Effector memory CD8-positive, alpha-beta T cell (primary cell): ENCODE measurements around the gene AQP4.

ENCODE experiments used
- ATAC-seq: fragments of 150-1000 bp; cut with Tn5 transposase; replicated peaks from 2 replicates; pipeline ENCODE4 v1.10.0; 2021; ENCODE audit warnings: mild to moderate bottlenecking, moderate library complexity
- DNase-seq, 3 experiments: peaks; one replicate each; pipeline ENCODE4 v3.0.0; 2021
- H3K27ac Mint-ChIP-seq, 2 donors: one replicate each; pipeline ENCODE4 v1.8.0; 2022; ENCODE audit warnings: mild to moderate bottlenecking in 2 of 2, mixed read lengths in 2 of 2, moderate library complexity in 2 of 2
- H3K27me3 Mint-ChIP-seq, 2 donors: one replicate each; pipeline ENCODE4 v1.8.0; 2022; ENCODE audit warnings: mixed read lengths in 2 of 2
- H3K36me3 Mint-ChIP-seq: one replicate; pipeline ENCODE4 v1.8.0; 2022; ENCODE audit warnings: mild to moderate bottlenecking, moderate library complexity, mixed read lengths; ENCODE audit not compliant: insufficient read depth
- H3K4me1 Mint-ChIP-seq, 2 donors: one replicate each; pipeline ENCODE4 v1.8.0; 2022; ENCODE audit warnings: low read depth in 2 of 2, mixed read lengths in 2 of 2
- H3K4me3 Mint-ChIP-seq, 2 donors: one replicate each; pipeline ENCODE4 v1.8.0; 2022; ENCODE audit warnings: mild to moderate bottlenecking in 2 of 2, mixed read lengths in 2 of 2, moderate library complexity in 2 of 2
- H3K9me3 Mint-ChIP-seq, 2 donors: one replicate each; pipeline ENCODE4 v1.8.0; 2022; ENCODE audit warnings: mixed read lengths in 2 of 2
- total RNA-seq, 9 experiments: gene quantifications; one replicate each; lab custom pipeline; 2026; lab: John Stamatoyannopoulos, UW

AQP4 gene
- 0 to 0.06 (median 0) reads per million in 9 experiments for total RNA-seq

DNA sequence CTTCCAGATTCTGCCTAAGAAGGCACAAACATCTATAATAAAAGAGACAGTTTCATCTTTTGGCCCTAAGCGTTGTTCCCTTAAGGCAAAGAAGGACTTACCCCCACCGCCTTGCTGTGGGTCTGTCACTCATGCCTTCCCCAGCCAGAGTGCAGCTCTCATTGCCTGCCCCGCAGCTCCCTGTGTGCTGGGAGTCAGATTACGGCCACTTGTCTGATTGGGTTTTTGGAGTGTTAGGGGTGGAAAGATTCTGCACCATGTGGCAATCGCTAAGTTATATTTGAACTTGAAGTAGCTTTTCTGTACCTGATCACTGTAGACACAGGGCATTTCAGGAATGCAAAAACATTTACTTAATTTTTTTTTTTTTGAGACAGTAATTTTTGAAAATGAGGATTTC, at the start of gene AQP4:
Gene AQP4 (minus strand): TSS at position 151 of the 400 bp plus-strand sequence. CDS start 18 bp downstream, at position 133.
- Mint-ChIP-seq H3K36me3 (no peaks in the 10 kb centered on the region), H3K4me1 (no peaks in the 10 kb centered on the region), H3K9me3 (peaks cover 2 to 6% of the 10 kb centered on the region in 2 donors), H3K27me3 (peaks cover 0 to 15% of the 10 kb centered on the region in 2 donors), H3K27ac (no peak within 1 kb of the TSS), H3K4me3 (no peak within 1 kb of the TSS)
- no peak for ATAC-seq
- no peak for DNase-seq

- peaks cover 8 to 18% of the 10 kb centered on the region in 2 donors for H3K9me3 Mint-ChIP-seq
- no peak overlapping the region for H3K4me3 Mint-ChIP-seq
- no peaks in the 10 kb centered on the region for H3K36me3 Mint-ChIP-seq
- ATAC-seq (no peak), DNase-seq (no peak)
- H3K4me1 Mint-ChIP-seq, result no peaks in the 10 kb centered on the region
- H3K27me3 Mint-ChIP-seq, result no peaks in the 10 kb centered on the region
- no peak overlapping the region for H3K27ac Mint-ChIP-seq
Observed at GRCh38 chr18:26911840-26912239, 46.3 kb upstream of the AQP4 start.

GRCh38 chr18:26909599-26910290, 44.2 kb upstream of the AQP4 start:
- H3K4me3 Mint-ChIP-seq, result no peak overlapping the region
- no peak overlapping the region for H3K27ac Mint-ChIP-seq
- no peaks in the 10 kb centered on the region for H3K27me3 Mint-ChIP-seq
- H3K4me1 Mint-ChIP-seq, result no peaks in the 10 kb centered on the region
- peaks cover 17 to 21% of the 10 kb centered on the region in 2 donors for H3K9me3 Mint-ChIP-seq
- no peak for ATAC-seq
- DNase-seq, result no peak
- no peaks in the 10 kb centered on the region for H3K36me3 Mint-ChIP-seq

DNA sequence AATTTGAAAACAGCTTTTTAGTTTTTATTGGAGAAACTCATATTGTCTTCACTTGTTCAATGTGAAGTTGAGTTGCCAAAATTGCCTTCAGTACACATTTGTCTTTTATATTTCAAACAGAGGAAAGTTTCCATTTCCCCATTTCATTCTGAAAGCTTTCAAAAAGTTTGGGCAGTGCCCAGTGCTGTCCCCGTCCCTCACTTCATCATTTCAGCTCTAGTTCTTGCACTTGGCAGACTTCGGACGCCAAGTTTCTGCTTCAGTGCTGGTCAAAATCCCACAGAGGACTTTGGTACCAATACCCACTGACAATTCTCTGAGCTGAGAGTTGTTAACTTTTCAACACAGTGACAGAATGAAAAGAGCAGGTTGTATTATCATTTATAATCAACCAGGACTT, 43.4 kb upstream of the AQP4 start:
- no peak overlapping the region for H3K4me3 Mint-ChIP-seq
- H3K36me3 Mint-ChIP-seq, result no peaks in the 10 kb centered on the region
- DNase-seq (no peak), ATAC-seq (no peak)
- peaks cover 17 to 21% of the 10 kb centered on the region in 2 donors for H3K9me3 Mint-ChIP-seq
- no peaks in the 10 kb centered on the region for H3K4me1 Mint-ChIP-seq
- no peaks in the 10 kb centered on the region for H3K27me3 Mint-ChIP-seq
- H3K27ac Mint-ChIP-seq, result no peak overlapping the region

DNA sequence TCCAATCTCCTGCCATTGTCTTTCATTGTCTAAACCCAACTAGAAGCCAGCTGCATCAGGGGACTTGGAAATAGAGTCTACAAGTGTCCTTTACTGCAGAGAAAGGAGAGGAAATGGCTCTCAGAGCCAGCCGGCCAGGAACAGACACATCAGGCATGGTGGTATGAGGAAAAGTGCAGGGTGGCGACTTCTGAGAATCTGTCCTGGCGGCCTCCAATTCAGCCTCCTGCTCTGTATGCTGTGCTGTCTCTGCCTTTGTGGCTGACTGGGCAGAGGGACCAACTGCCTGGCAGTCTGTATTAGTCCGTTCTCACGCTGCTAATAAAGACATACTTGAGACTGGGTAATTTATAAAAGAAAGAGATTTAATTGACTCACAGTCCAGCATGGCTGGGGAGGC, 36.8 kb upstream of the AQP4 start:
- no peak overlapping the region for H3K4me3 Mint-ChIP-seq
- no peak overlapping the region for H3K27ac Mint-ChIP-seq
- ATAC-seq (no peak), DNase-seq (no peak)
- no peaks in the 10 kb centered on the region for H3K27me3 Mint-ChIP-seq
- no peaks in the 10 kb centered on the region for H3K4me1 Mint-ChIP-seq
- peaks cover 8 to 16% of the 10 kb centered on the region in 2 donors for H3K9me3 Mint-ChIP-seq
- no peaks in the 10 kb centered on the region for H3K36me3 Mint-ChIP-seq

GRCh38 chr18:26901020-26901419, 35.5 kb upstream of the AQP4 start:
- Mint-ChIP-seq H3K4me3 (no peak overlapping the region), H3K9me3 (peaks cover 0 to 9% of the 10 kb centered on the region in 2 donors), H3K36me3 (no peaks in the 10 kb centered on the region)

DNA sequence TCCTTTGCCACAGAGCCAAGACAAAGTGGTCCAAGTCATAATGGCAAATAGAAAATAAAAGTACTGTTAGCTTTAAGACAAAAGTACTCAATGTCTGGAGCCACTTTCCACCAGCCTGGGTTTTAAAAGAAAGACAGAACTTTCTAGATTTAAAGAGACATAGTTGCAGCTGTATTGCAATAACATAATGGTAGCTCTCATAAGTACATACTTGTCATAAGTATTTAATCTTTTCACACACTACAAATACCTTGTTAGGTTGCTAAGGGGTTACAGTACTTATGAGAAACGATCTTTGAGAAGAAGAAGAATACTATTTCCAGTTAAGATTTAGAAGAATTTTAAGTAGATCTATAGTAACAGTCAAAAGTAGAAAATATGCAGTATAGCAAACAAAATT, 28.9 kb upstream of the AQP4 start:
- no peak for ATAC-seq
- Mint-ChIP-seq H3K27ac (no peak overlapping the region), H3K36me3 (no peaks in the 10 kb centered on the region)

More at GRCh38 chr18:26901020-26901419, 35.5 kb upstream of the AQP4 start:
- DNase-seq, result no peak
- no peak for ATAC-seq
- H3K4me1 Mint-ChIP-seq, result no peaks in the 10 kb centered on the region
- no peaks in the 10 kb centered on the region for H3K27me3 Mint-ChIP-seq
- no peak overlapping the region for H3K27ac Mint-ChIP-seq

DNA sequence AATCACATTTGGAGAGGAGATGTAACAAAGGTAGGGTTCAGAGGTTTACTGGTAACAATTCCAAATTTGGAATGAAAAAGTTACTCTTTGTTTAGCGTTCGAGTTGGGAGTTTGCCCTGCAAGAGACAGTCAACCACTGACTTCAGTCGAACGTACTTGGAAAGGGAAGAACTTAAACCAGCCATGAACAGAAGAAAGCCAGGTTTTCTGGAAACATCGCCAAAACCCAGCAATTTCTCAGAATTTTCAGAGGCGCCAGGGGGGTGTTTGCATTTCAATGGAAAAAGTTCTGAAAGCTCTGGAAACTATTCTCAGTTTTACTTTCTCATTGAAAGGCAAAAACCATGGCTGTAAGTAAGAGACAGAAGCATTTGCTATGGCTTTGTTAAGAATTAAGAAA, 28.5 kb upstream of the AQP4 start:
- no peaks in the 10 kb centered on the region for H3K36me3 Mint-ChIP-seq
- DNase-seq (no peak), ATAC-seq (no peak)
- H3K27me3 Mint-ChIP-seq, result no peaks in the 10 kb centered on the region
- no peaks in the 10 kb centered on the region for H3K4me1 Mint-ChIP-seq
- no peak overlapping the region for H3K4me3 Mint-ChIP-seq
- H3K27ac Mint-ChIP-seq, result no peak overlapping the region
- peaks cover 6% of the 10 kb centered on the region in 2 donors for H3K9me3 Mint-ChIP-seq

More for the DNA sequence above, 28.9 kb upstream of the AQP4 start:
- no peaks in the 10 kb centered on the region for H3K27me3 Mint-ChIP-seq
- H3K9me3 Mint-ChIP-seq, result peaks cover 4 to 6% of the 10 kb centered on the region in 2 donors
- no peak overlapping the region for H3K4me3 Mint-ChIP-seq
- no peaks in the 10 kb centered on the region for H3K4me1 Mint-ChIP-seq
- DNase-seq, result no peak

GRCh38 chr18:26888259-26888658, 22.8 kb upstream of the AQP4 start:
- Mint-ChIP-seq H3K4me3 (no peak overlapping the region), H3K27ac (no peak overlapping the region), H3K9me3 (peaks cover 0 to 2% of the 10 kb centered on the region in 2 donors), H3K4me1 (no peaks in the 10 kb centered on the region), H3K36me3 (no peaks in the 10 kb centered on the region), H3K27me3 (no peaks in the 10 kb centered on the region)
- no peak for DNase-seq
- no peak for ATAC-seq

DNA sequence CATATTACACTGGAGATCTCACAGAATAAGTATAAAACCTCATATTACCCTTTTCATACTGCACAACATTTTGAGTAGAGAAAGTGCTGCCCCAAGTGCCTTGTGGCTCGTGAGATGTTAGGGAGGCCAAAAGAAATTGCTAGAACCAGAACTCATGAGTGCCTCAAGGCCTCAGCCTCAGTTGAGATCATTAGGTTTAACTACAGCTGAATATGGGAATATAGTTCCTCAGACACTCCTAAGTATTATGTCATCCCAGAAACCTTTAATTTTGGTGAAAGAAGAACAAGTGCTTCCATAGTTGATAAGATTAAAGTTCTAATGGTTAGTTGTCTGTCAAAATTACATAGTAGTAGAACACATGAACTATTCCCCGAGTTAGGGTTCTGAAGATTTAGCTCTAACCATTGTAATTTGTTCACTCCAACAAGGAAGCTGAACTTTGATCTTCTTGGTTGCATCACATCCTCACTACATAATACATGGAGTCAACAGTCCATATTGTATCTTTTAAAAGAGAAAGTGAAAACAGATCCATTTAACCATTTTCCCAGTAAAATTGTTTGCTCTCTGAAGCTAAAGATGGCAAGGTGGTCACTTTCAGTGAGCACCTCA, 9.6 kb upstream of the AQP4 start:
- no peaks in the 10 kb centered on the region for H3K36me3 Mint-ChIP-seq
- H3K27me3 Mint-ChIP-seq, result no peaks in the 10 kb centered on the region
- H3K9me3 Mint-ChIP-seq, result peaks cover 10 to 32% of the 10 kb centered on the region in 2 donors
- ATAC-seq (no peak), DNase-seq (no peak)
- H3K4me3 Mint-ChIP-seq, result no peak overlapping the region
- H3K4me1 Mint-ChIP-seq, result no peaks in the 10 kb centered on the region
- H3K27ac Mint-ChIP-seq, result no peak overlapping the region

DNA sequence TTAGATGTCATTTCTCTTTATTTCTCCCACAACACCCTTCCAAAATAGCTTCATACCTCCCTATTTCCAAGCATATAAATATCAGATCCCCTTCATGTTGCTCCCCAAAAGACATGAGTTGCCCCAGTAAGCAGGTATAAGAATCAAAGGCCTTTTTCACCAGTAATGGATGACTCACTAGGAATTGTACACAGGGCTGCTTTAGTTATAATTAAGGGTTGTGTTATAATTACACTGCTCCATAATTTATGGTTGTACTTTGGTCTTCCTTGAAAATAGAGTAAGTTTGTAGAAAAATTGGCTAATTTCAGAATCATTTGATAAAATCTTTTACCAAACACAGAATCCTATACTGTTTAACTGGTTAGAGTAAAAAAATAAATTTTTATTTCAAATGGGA, 8.8 kb upstream of the AQP4 start:
- Mint-ChIP-seq H3K9me3 (peaks cover 10 to 29% of the 10 kb centered on the region in 2 donors), H3K36me3 (no peaks in the 10 kb centered on the region), H3K4me3 (no peak overlapping the region), H3K27ac (no peak overlapping the region), H3K4me1 (no peaks in the 10 kb centered on the region), H3K27me3 (no peaks in the 10 kb centered on the region)
- no peak for DNase-seq
- ATAC-seq, result no peak

DNA sequence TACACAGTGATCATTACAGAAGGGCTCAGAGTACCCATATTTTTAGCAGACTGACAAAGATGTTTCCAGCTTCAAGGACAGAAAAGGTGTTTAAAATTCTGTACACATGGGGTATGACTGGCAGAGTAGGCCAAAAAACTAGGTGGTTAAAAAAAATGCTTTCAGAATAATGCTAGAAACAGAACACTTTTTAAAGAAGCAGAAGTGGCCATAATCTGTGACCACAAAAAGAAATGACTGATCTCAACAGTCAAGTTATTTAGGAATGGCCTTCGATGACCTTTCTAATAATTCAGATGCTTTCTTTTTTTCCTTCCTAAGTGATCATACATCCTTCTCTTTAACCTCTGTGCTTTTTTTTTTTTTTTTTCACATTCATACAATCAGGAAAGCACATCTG, 4.1 kb upstream of the AQP4 start:
- no peaks in the 10 kb centered on the region for H3K36me3 Mint-ChIP-seq
- no peak for ATAC-seq

GRCh38 chr18:26868968-26869586, 3.6 kb upstream of the AQP4 start:
- no peak overlapping the region for H3K27ac Mint-ChIP-seq
- peaks cover 0 to 8% of the 10 kb centered on the region in 2 donors for H3K27me3 Mint-ChIP-seq
- H3K36me3 Mint-ChIP-seq, result no peaks in the 10 kb centered on the region
- ATAC-seq (no peak), DNase-seq (no peak)
- no peak overlapping the region for H3K4me3 Mint-ChIP-seq
- peaks cover 3 to 19% of the 10 kb centered on the region in 2 donors for H3K9me3 Mint-ChIP-seq
- H3K4me1 Mint-ChIP-seq, result no peaks in the 10 kb centered on the region

More for the DNA sequence above, 4.1 kb upstream of the AQP4 start:
- Mint-ChIP-seq H3K27me3 (peaks cover 0 to 2% of the 10 kb centered on the region in 2 donors), H3K9me3 (peaks cover 5 to 19% of the 10 kb centered on the region in 2 donors), H3K4me1 (no peaks in the 10 kb centered on the region), H3K27ac (no peak overlapping the region), H3K4me3 (no peak overlapping the region)
- DNase-seq, result no peak

DNA sequence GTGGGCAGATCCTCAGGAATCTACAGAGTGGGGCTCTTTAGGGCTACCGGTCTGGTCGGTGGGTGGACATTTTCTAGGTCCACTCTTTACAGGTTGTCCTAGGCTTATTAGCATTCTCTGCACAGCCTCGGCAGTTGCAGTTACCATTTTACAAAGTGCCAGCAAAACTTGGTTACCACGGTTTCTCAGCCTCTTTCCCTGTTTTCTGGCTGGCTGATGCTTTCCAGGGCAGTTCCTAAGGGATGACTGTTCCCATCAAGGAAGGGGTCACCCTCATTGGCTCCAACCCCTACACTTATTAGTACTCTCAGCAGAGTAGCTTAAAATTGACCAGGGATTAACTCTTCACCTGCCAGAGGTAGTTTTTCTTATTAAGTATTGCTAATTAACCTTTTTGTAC, 2.0 kb upstream of the AQP4 start:
- Mint-ChIP-seq H3K27me3 (peaks cover 0 to 15% of the 10 kb centered on the region in 2 donors), H3K36me3 (no peaks in the 10 kb centered on the region), H3K9me3 (peaks cover 2 to 12% of the 10 kb centered on the region in 2 donors), H3K4me3 (no peak overlapping the region), H3K27ac (no peak overlapping the region), H3K4me1 (no peaks in the 10 kb centered on the region)
- ATAC-seq (no peak), DNase-seq (no peak)
